ENCODE data around the gene TEX13D.

Gene TEX13D

GRCh38 chrX:124348182-124348581 lies 15.7 kb downstream of the TEX13D start:
- no peak overlapping the region for H3K27ac ChIP-seq (ENCODE audit: low read depth, low read length)
- H3K27me3 ChIP-seq (ENCODE audit: control insufficient read depth, low read length): no peaks in the 10 kb centered on the region
- no peaks in the 10 kb centered on the region for H3K79me2 ChIP-seq (ENCODE audit: control insufficient read depth, low read length)

DNA sequence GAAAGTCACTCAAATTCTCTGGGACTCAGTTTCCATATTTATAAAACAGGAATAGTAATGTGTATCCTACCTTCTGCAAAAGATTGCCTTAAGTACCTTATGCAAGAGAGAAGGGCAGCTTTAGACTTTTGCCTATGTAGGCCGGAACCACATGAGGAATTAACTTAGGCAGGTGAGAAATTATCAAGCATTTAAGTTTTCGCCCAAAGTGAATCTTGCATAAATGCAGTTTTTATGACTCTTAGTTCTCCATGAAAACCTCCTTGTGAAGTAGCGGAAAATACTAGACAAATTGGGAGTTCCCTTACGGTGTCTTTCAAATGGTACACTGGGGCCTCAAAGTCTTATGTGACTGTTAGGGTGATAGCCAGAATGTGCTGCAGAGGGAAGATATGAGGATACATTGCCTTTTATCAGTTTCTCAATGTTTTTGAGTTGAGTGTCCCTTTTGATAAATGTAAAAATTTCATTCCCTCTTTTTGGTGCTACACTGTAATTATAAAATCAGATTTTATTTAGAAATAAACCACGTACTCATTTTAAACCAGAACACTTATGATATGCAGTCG lies 16.5 kb downstream of the TEX13D start:
- no peak overlapping the region for H3K27ac ChIP-seq (ENCODE audit: low read depth, low read length)
- no peaks in the 10 kb centered on the region for H3K36me3 ChIP-seq (ENCODE audit: control insufficient read depth, low read length)
- H4K20me1 ChIP-seq (ENCODE audit: control insufficient read depth, insufficient read depth, low read depth, low read length): no peaks in the 10 kb centered on the region
- no peaks in the 10 kb centered on the region for H3K27me3 ChIP-seq (ENCODE audit: control insufficient read depth, low read length)
- no peaks in the 10 kb centered on the region for H3K4me1 ChIP-seq (ENCODE audit: control insufficient read depth, low read length)
- no peak overlapping the region for H3K4me2 ChIP-seq (ENCODE audit: low read length)
- H3K9me2 ChIP-seq (replicated peaks; ENCODE audit: control insufficient read depth, low read length): no peaks in the 10 kb centered on the region
- H3K9me3 ChIP-seq (ENCODE audit: control insufficient read depth, insufficient read depth, low read length): no peaks in the 10 kb centered on the region
- H3K79me2 ChIP-seq (ENCODE audit: control insufficient read depth, low read length): no peaks in the 10 kb centered on the region
- H3K4me3 ChIP-seq (ENCODE audit: low read length): no peak overlapping the region
- no peaks in the 10 kb centered on the region for H3F3A ChIP-seq (ENCODE audit: control insufficient read depth, insufficient read depth)
- no peak for TF ChIP-seq EZH2phosphoT487 (IDR thresholded peaks at IDR 0.05; ENCODE audit: borderline replicate concordance, low read length)
- TF ChIP-seq, protein P1, sequence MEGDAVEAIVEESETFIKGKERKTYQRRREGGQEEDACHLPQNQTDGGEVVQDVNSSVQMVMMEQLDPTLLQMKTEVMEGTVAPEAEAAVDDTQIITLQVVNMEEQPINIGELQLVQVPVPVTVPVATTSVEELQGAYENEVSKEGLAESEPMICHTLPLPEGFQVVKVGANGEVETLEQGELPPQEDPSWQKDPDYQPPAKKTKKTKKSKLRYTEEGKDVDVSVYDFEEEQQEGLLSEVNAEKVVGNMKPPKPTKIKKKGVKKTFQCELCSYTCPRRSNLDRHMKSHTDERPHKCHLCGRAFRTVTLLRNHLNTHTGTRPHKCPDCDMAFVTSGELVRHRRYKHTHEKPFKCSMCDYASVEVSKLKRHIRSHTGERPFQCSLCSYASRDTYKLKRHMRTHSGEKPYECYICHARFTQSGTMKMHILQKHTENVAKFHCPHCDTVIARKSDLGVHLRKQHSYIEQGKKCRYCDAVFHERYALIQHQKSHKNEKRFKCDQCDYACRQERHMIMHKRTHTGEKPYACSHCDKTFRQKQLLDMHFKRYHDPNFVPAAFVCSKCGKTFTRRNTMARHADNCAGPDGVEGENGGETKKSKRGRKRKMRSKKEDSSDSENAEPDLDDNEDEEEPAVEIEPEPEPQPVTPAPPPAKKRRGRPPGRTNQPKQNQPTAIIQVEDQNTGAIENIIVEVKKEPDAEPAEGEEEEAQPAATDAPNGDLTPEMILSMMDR (IDR thresholded peaks at IDR 0.05; ENCODE audit: low read depth, low read length, poor library complexity, severe bottlenecking): no peak

More at GRCh38 chrX:124348182-124348581, 15.7 kb downstream of the TEX13D start:
- Histone ChIP-seq H3K4me1 (ENCODE audit: control insufficient read depth, low read length) (no peaks in the 10 kb centered on the region), H3K36me3 (ENCODE audit: control insufficient read depth, low read length) (no peaks in the 10 kb centered on the region), H3K9me3 (ENCODE audit: control insufficient read depth, insufficient read depth, low read length) (no peaks in the 10 kb centered on the region), H4K20me1 (ENCODE audit: control insufficient read depth, insufficient read depth, low read depth, low read length) (no peaks in the 10 kb centered on the region), H3K4me3 (ENCODE audit: low read length) (no peak overlapping the region), H3K4me2 (ENCODE audit: low read length) (no peak overlapping the region), H3F3A (ENCODE audit: control insufficient read depth, insufficient read depth) (no peaks in the 10 kb centered on the region), H3K9me2 (replicated peaks; ENCODE audit: control insufficient read depth, low read length) (no peaks in the 10 kb centered on the region)
- no peak for TF ChIP-seq EZH2phosphoT487 (IDR thresholded peaks at IDR 0.05; ENCODE audit: borderline replicate concordance, low read length)
- TF ChIP-seq, protein P1 (IDR thresholded peaks at IDR 0.05; ENCODE audit: low read depth, low read length, poor library complexity, severe bottlenecking): no peak

DNA sequence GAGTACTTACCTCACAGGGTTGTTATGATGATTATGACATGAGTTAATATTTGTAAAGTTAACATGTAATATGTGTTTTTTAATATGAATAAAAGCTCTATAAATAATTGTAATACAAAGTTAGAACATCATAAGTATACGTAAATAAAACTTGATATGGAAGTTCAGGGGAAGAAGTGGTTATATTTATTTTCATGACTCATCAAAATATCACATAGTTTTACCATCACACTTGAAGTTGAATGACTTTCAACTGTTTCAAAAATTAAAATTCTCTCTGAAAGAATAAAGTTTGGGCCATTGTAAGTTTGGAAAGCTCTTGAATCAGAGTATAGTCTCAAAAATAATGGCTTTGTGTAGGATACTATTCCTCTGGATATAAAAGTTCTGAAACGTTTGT lies 22.2 kb downstream of the TEX13D start:
- H3K4me3 ChIP-seq (ENCODE audit: low read length): no peak overlapping the region
- H3K4me2 ChIP-seq (ENCODE audit: low read length): no peak overlapping the region
- TF ChIP-seq EZH2phosphoT487 (IDR thresholded peaks at IDR 0.05; ENCODE audit: borderline replicate concordance, low read length): no peak
- TF ChIP-seq, protein P1 (IDR thresholded peaks at IDR 0.05; ENCODE audit: low read depth, low read length, poor library complexity, severe bottlenecking): no peak
- no peaks in the 10 kb centered on the region for H3K79me2 ChIP-seq (ENCODE audit: control insufficient read depth, low read length)
- no peaks in the 10 kb centered on the region for H4K20me1 ChIP-seq (ENCODE audit: control insufficient read depth, insufficient read depth, low read depth, low read length)
- no peaks in the 10 kb centered on the region for H3K9me3 ChIP-seq (ENCODE audit: control insufficient read depth, insufficient read depth, low read length)
- no peaks in the 10 kb centered on the region for H3K4me1 ChIP-seq (ENCODE audit: control insufficient read depth, low read length)
- H3K27ac ChIP-seq (ENCODE audit: low read depth, low read length): no peak overlapping the region
- no peaks in the 10 kb centered on the region for H3F3A ChIP-seq (ENCODE audit: control insufficient read depth, insufficient read depth)
- H3K27me3 ChIP-seq (ENCODE audit: control insufficient read depth, low read length): no peaks in the 10 kb centered on the region
- H3K36me3 ChIP-seq (ENCODE audit: control insufficient read depth, low read length): no peaks in the 10 kb centered on the region
- no peaks in the 10 kb centered on the region for H3K9me2 ChIP-seq (replicated peaks; ENCODE audit: control insufficient read depth, low read length)

Measured in DOHH2 (cell line).